ENCODE data around the gene ZDHHC7. TPM values are rescaled to one million over a fixed set of nuclear protein-coding genes. Genes with fewer than 3 reads are reported as not detected.

Gene ZDHHC7
- total RNA-seq, 6 experiments from 2014 or later: 73.9 to 90.4 (median 78.1) TPM

GRCh38 chr16:85005285-85006069 is 5.9 kb downstream of the ZDHHC7 start:
- Mint-ChIP-seq H3K4me3 (peak overlapping the region; percentile 86), H3K4me1 (ENCODE audit: low read depth) (peaks cover 96% of the 10 kb centered on the region), H3K27me3 (ENCODE audit: insufficient read depth) (no peaks in the 10 kb centered on the region; the same call in 1 of the 2 replicates), H3K9me3 (no peaks in the 10 kb centered on the region), H3K27ac (peak overlapping the region; percentile 99), H3K36me3 (ENCODE audit: low read depth) (peaks cover 42% of the 10 kb centered on the region)
- DNase-seq: peak; percentile 62
- TF ChIP-seq CTCF (IDR thresholded peaks at IDR 0.05): no peak

- Mint-ChIP-seq H3K4me3 (peak overlapping the region; percentile 86), H3K27ac (peak overlapping the region; percentile 99), H3K27me3 (ENCODE audit: insufficient read depth) (no peaks in the 10 kb centered on the region; the same call in 1 of the 2 replicates), H3K36me3 (ENCODE audit: low read depth) (peaks cover 35% of the 10 kb centered on the region), H3K4me1 (ENCODE audit: low read depth) (peaks cover 94% of the 10 kb centered on the region), H3K9me3 (no peaks in the 10 kb centered on the region)
- TF ChIP-seq CTCF (IDR thresholded peaks at IDR 0.05): no peak
- peak; percentile 85 for DNase-seq
These were observed 6.6 kb downstream of the ZDHHC7 start for GRCh38 chr16:85004587-85005205.

GRCh38 chr16:85003725-85004586 is 7.4 kb downstream of the ZDHHC7 start:
- H3K27me3 Mint-ChIP-seq (ENCODE audit: insufficient read depth): no peaks in the 10 kb centered on the region; the same call in 1 of the 2 replicates
- no peak for TF ChIP-seq CTCF (IDR thresholded peaks at IDR 0.05)
- H3K36me3 Mint-ChIP-seq (ENCODE audit: low read depth): peaks cover 40% of the 10 kb centered on the region
- peak overlapping the region; percentile 86 for H3K4me3 Mint-ChIP-seq
- H3K9me3 Mint-ChIP-seq: no peaks in the 10 kb centered on the region
- H3K27ac Mint-ChIP-seq: peak overlapping the region; percentile 99
- DNase-seq: no peak
- H3K4me1 Mint-ChIP-seq (ENCODE audit: low read depth): peaks cover 96% of the 10 kb centered on the region

- TF ChIP-seq CTCF (IDR thresholded peaks at IDR 0.05): peak; percentile 13; the same call in 1 of the 2 replicates
- DNase-seq: no peak
- peak overlapping the region; percentile 99 for H3K27ac Mint-ChIP-seq
- H3K4me1 Mint-ChIP-seq (ENCODE audit: low read depth): peaks cover 95% of the 10 kb centered on the region
- H3K27me3 Mint-ChIP-seq (ENCODE audit: insufficient read depth): no peaks in the 10 kb centered on the region; the same call in 1 of the 2 replicates
- peak overlapping the region; percentile 86; the same call in 1 of the 2 replicates for H3K4me3 Mint-ChIP-seq
- no peaks in the 10 kb centered on the region for H3K9me3 Mint-ChIP-seq
- H3K36me3 Mint-ChIP-seq (ENCODE audit: low read depth): peaks cover 40% of the 10 kb centered on the region
These were observed 8.3 kb downstream of the ZDHHC7 start for GRCh38 chr16:85003076-85003475.

GRCh38 chr16:85002608-85003007 is 8.7 kb downstream of the ZDHHC7 start:
- no peak for TF ChIP-seq CTCF (IDR thresholded peaks at IDR 0.05)
- Mint-ChIP-seq H3K9me3 (no peaks in the 10 kb centered on the region), H3K4me3 (peak overlapping the region; percentile 60), H3K4me1 (ENCODE audit: low read depth) (peaks cover 90% of the 10 kb centered on the region), H3K27me3 (ENCODE audit: insufficient read depth) (no peaks in the 10 kb centered on the region; the same call in 1 of the 2 replicates), H3K36me3 (ENCODE audit: low read depth) (peaks cover 38% of the 10 kb centered on the region), H3K27ac (peak overlapping the region; percentile 99)
- no peak for DNase-seq

All from HFFc6 (cell line).